NOMO-1 treated with DMSO at 0.1 percent for 48 hours (cell line): ENCODE measurements around the gene PKHD1.

Source experiments
- DNase-seq: peaks from one replicate; lab custom pipeline; 2025; ENCODE audit not compliant: unreplicated experiment; lab: John Stamatoyannopoulos, UW

The PKHD1 gene

DNA sequence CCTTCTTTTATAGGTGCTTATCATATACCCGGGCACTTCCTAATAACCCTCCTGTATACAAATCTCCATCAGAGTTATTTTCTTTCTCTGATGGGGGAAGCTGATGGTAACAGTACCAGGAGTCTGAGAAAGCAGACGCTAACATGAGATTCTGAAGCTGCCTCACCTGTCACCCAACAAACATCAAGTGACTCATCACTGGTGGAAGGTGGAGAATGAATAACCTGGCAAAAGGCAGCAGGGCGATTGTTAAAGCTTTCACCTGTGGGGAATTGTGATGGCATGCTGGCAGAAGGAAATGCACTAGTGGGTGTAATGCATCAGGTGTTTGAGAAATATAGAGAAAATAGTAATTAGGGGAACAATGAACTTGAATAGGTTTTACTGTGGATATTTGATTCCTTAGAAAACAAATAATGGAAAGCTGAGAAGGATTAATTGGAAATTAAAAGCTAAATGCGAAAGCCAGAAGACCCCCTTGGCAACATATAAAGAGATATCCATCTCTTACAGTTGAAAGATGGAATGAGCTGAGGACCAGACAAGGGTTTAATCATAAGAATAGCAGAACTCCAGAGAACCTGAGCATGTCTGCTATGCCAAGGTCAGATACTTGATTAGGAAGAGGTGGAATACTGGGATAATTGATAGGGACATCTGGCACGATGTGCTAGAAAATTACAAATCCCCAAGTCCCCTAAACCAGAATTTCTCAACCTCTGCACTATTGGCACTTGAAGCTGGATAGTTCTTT, 517.1 kb downstream of the PKHD1 start:
- DNase-seq: no peak

- no peak for DNase-seq
Observed at GRCh38 chr6:51569594-51569993, 517.8 kb downstream of the PKHD1 start.

GRCh38 chr6:51568771-51569170, 518.6 kb downstream of the PKHD1 start:
- no peak for DNase-seq

DNA sequence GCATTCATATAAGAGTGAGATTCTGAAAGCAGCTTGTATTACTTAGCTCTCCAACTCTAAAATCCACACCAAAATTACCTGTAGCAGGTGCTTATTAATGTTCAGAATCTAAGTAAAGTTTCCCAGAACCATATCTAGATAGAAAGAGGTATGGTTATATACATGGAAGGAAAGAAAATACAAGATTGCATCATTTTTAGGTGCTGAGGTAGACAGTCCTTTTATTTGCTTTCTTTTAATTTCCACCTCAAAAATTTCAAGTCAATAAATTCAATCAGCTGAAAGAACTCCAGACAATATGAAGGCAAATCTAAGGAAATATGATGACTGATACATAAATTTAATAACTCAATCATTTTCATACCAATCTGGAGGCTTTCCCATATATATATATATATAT, 521.9 kb downstream of the PKHD1 start:
- DNase-seq: no peak
